Kidney (tissue), 14 donors: Measurements from ENCODE around the gene FOCAD. TPM values are rescaled to one million over a fixed set of nuclear protein-coding genes. Genes with fewer than 3 reads are reported as not detected.
A peak's percentile ranks its signal among the peaks of the same experiment; 100 is the strongest.

Experiments
- DNase-seq, 5 donors: peaks; one replicate each; pipeline ENCODE4 v3.0.0-alpha.2; 2013 to 2020
- FAIRE-seq: peaks from 2 replicates; lab custom pipeline; 2012; peaks lifted over from hg19 to GRCh38; lab: Jason Lieb, UNC
- H3K27ac ChIP-seq, 2 donors: one replicate each; pipeline ENCODE4 v1.7.0; 2013; ENCODE audit warnings: low read depth in 2 of 2, low read length in 2 of 2, inconsistent platforms in 1 of 2
- H3K27me3 ChIP-seq: one replicate; pipeline ENCODE4 v1.7.1; 2013; ENCODE audit warnings: low read length, inconsistent platforms; ENCODE audit not compliant: control insufficient read depth, insufficient read depth
- H3K36me3 ChIP-seq, 3 donors: one replicate each; pipeline versions ENCODE4 v1.7.0 to v1.7.1; 2013; ENCODE audit warnings: low read length in 3 of 3, control low read depth in 1 of 3, inconsistent platforms in 1 of 3; ENCODE audit not compliant: insufficient read depth in 3 of 3, control insufficient read depth in 2 of 3
- H3K4me1 ChIP-seq, 3 donors: one replicate each; pipeline versions ENCODE4 v1.7.0 to v1.7.1; 2013; ENCODE audit warnings: low read length in 3 of 3, inconsistent platforms in 1 of 3, low read depth in 1 of 3; ENCODE audit not compliant: control insufficient read depth in 2 of 3, insufficient read depth in 2 of 3
- H3K4me3 ChIP-seq, 3 donors: one replicate each; pipeline versions ENCODE4 v1.7.0 to v1.8.1; 2013; ENCODE audit warnings: low read length in 3 of 3, control low read depth in 1 of 3, inconsistent platforms in 1 of 3
- H3K9ac ChIP-seq, 3 donors: one replicate each; pipeline versions ENCODE4 v1.7.0 to v1.7.1; 2013; ENCODE audit warnings: low read length in 3 of 3, control low read depth in 1 of 3, inconsistent platforms in 1 of 3
- H3K9me3 ChIP-seq, 3 donors: one replicate each; pipeline versions ENCODE4 v1.7.0 to v1.7.1; 2013; ENCODE audit warnings: low read length in 3 of 3, control low read depth in 1 of 3, inconsistent platforms in 1 of 3; ENCODE audit not compliant: control insufficient read depth in 2 of 3, insufficient read depth in 1 of 3
- CTCF ChIP-seq: IDR thresholded peaks from 3 replicates; pipeline ENCODE4 v1.5.1; 2012; ENCODE audit warnings: mild to moderate bottlenecking, moderate library complexity, borderline replicate concordance; ENCODE audit not compliant: insufficient read depth; ENCODE audit errors: extremely low read depth
- intact Hi-C: fragments of 100-400 bp; cut with DNase I; formaldehyde crosslinking; loops from one replicate; pipeline ENCODE4 v1.11.1; 2022
- microRNA-seq: library from miRNA; unstranded; fragments of <30 nt; microRNA quantifications from one replicate; pipeline ENCODE4 v1.2.0, GENCODE V29; 2020
- polyA plus RNA-seq: library from polyadenylated mRNA; stranded (reverse); fragments of 350-450 nt; fragmentation: Illumina TruSeq; extraction: RNeasy Lipid Tissue Mini Kit (QIAGEN cat#74804); gene quantifications from one replicate; pipeline ENCODE4 v1.2.3, GENCODE V29; 2014; ENCODE audit warnings: low read depth, low replicate concordance; ENCODE audit not compliant: insufficient read depth
- total RNA-seq: library from RNA; stranded (reverse); fragmentation: NEBNext Ultra II Directional; extraction: Animal tissue kit (Norgen Biotek cat#: 25700); gene quantifications from one replicate; pipeline ENCODE4 v1.2.1, GENCODE V29; 2021
- donor health status: control.
- donor health status: control.
- donor health status: control.
- donor health status: control.
- donor health status: control.
- donor health status: DM: yes; HTN: yes; CAD: no.
- donor health status: Normal renal cell carcinoma (clear cell type).

FOCAD gene
- total and polyA plus RNA-seq, 2 donors from 2014 or later, result 12.2 to 35.7 TPM

- no peak for FAIRE-seq
These were observed 359.8 kb downstream of the FOCAD start for GRCh38 chr9:21043841-21044240.

More at GRCh38 chr9:21043841-21044240, 359.8 kb downstream of the FOCAD start:
- Histone ChIP-seq H3K4me1 (no peaks in the 10 kb centered on the region), H3K27ac (no peak overlapping the region), H3K27me3 (no peaks in the 10 kb centered on the region), H3K9me3 (no peaks in the 10 kb centered on the region), H3K9ac (no peak overlapping the region), H3K4me3 (no peak overlapping the region), H3K36me3 (no peaks in the 10 kb centered on the region)
- DNase-seq, result no peak
- no peak for TF ChIP-seq CTCF
- intact Hi-C loops, result no loop called here

Small RNA genes within 50 kb of the gene (microRNA-seq; reads per million reads assigned to microRNA genes)
- gene MIR491, result 6.4 reads per million, percentile 13 among the genes with 10 or more reads in this experiment

Other genes starting within 250 kb of the FOCAD start
- 19.7 TPM for gene MLLT3, start 61.8 kb upstream of the FOCAD start, total RNA-seq
- 15.8 TPM for gene MLLT3, start 61.8 kb upstream of the FOCAD start, polyA plus RNA-seq